H1 (cell line): ENCODE measurements around the gene ELOVL5. TPM values are rescaled to one million over a fixed set of nuclear protein-coding genes. Genes with fewer than 3 reads are reported as not detected.

Source experiments
- CTCF ChIA-PET: fragments of 300-600 bp; sonication (Branson Sonifier 250); formaldehyde crosslinking; loops from one replicate; lab custom pipeline; 2021; ENCODE audit not compliant: partially characterized antibody; lab: Charles Lee
- POLR2A ChIA-PET: fragments of 300-600 bp; sonication (Branson Sonifier 250); formaldehyde crosslinking; loops from one replicate; lab custom pipeline; 2021; ENCODE audit warnings: inconsistent platforms; ENCODE audit not compliant: partially characterized antibody; lab: Charles Lee
- DNase-seq, 2 experiments: peaks; one replicate each; pipeline versions ENCODE4 v3.0.0 to v3.0.0-alpha.2; 2010 to 2022; ENCODE audit warnings: low spot score in 2 of 2, low read depth in 1 of 2, mixed read lengths in 1 of 2
- FAIRE-seq: peaks from 2 replicates; lab custom pipeline; 2011; peaks lifted over from hg19 to GRCh38; lab: Jason Lieb, UNC
- H2AFZ ChIP-seq: 2 replicates; pipeline ENCODE4 v1.8.1; 2012; ENCODE audit warnings: low read length, inconsistent platforms
- H2AK5ac ChIP-seq: 2 replicates; pipeline ENCODE4 v1.6.1; 2013; ENCODE audit warnings: low read depth, low read length
- H2BK120ac ChIP-seq: replicated peaks from 2 replicates; pipeline ENCODE3; 2013; ENCODE audit warnings: low read depth, low read length, inconsistent platforms
- H2BK12ac ChIP-seq: 2 replicates; pipeline ENCODE4 v1.6.1; 2013; ENCODE audit warnings: low read depth, low read length
- H2BK15ac ChIP-seq: 2 replicates; pipeline ENCODE4 v1.6.1; 2013; ENCODE audit warnings: low read length
- H2BK20ac ChIP-seq: 2 replicates; pipeline ENCODE4 v1.6.1; 2013; ENCODE audit warnings: low read length
- H2BK5ac ChIP-seq: 2 replicates; pipeline ENCODE4 v1.6.1; 2013; ENCODE audit warnings: low read depth, low read length
- H3K14ac ChIP-seq: 2 replicates; pipeline ENCODE4 v1.6.1; 2013; ENCODE audit warnings: inconsistent platforms; ENCODE audit not compliant: insufficient read length
- H3K18ac ChIP-seq: 2 replicates; pipeline ENCODE4 v1.6.1; 2013; ENCODE audit warnings: low read length; ENCODE audit errors: extremely low read depth
- H3K23ac ChIP-seq: 2 replicates; pipeline ENCODE4 v1.6.1; 2013; ENCODE audit warnings: inconsistent platforms; ENCODE audit not compliant: insufficient read length
- H3K23me2 ChIP-seq: 2 replicates; pipeline ENCODE4 v1.6.1; 2013; ENCODE audit warnings: low read depth, low read length
- H3K27ac ChIP-seq: 2 replicates; pipeline ENCODE4 v1.6.1; 2011; ENCODE audit warnings: low read depth, low read length, inconsistent platforms
- H3K27me3 ChIP-seq, 4 experiments: replicated peaks in 1 of 4; 1 replicate in 1 of 4; 2 replicates in 3 of 4; pipeline versions ENCODE4 v1.6.1 to v1.8.1; 2011 to 2013; ENCODE audit warnings: low read length in 3 of 4, mild to moderate bottlenecking in 3 of 4, inconsistent platforms in 2 of 4, mixed read lengths in 2 of 4, moderate library complexity in 1 of 4; ENCODE audit not compliant: control insufficient read depth in 3 of 4, insufficient read depth in 3 of 4; ENCODE audit errors: extremely low read depth in 1 of 4
- H3K36me3 ChIP-seq, 4 experiments: 2 replicates each; pipeline versions ENCODE4 v1.6.1 to v1.8.1; 2011 to 2013; ENCODE audit warnings: mild to moderate bottlenecking in 4 of 4, low read length in 3 of 4, moderate library complexity in 2 of 4, control low read depth in 1 of 4, inconsistent platforms in 1 of 4; ENCODE audit not compliant: insufficient read depth in 4 of 4, control insufficient read depth in 2 of 4
- H3K4ac ChIP-seq: replicated peaks from 2 replicates; pipeline ENCODE3; 2013; ENCODE audit warnings: low read length, low read depth, mixed read lengths, inconsistent platforms; ENCODE audit not compliant: insufficient read length
- H3K4me1 ChIP-seq, 4 experiments: replicated peaks in 1 of 4; 1 replicate in 1 of 4; 2 replicates in 3 of 4; pipeline versions ENCODE4 v1.6.1 to v1.8.1; 2011 to 2013; ENCODE audit warnings: low read length in 3 of 4, inconsistent platforms in 2 of 4, mixed read lengths in 1 of 4; ENCODE audit not compliant: insufficient read depth in 4 of 4, control insufficient read depth in 3 of 4
- H3K4me2 ChIP-seq, 2 experiments: 2 replicates each; pipeline versions ENCODE4 v1.6.1 to v1.8.1; 2011 to 2013; ENCODE audit warnings: low read depth in 2 of 2, low read length in 2 of 2, control low read depth in 1 of 2, inconsistent platforms in 1 of 2, mild to moderate bottlenecking in 1 of 2; ENCODE audit not compliant: insufficient read depth in 1 of 2
- H3K4me3 ChIP-seq, 4 experiments: fragments of 200-600, 300-600 bp in 1 of 4; sonication (generic), shearing (Covaris generic), sonication (Bioruptor Twin) in 1 of 4; 2 replicates each; pipeline versions ENCODE4 v1.5.1 to v1.8.1; 2011 to 2016; ENCODE audit warnings: low read length in 4 of 4, low read depth in 3 of 4, control low read depth in 2 of 4, inconsistent platforms in 2 of 4, mild to moderate bottlenecking in 2 of 4, mixed read lengths in 1 of 4, moderate library complexity in 1 of 4; ENCODE audit not compliant: insufficient read depth in 2 of 4; ENCODE audit errors: extremely low read depth in 1 of 4
- H3K56ac ChIP-seq: replicated peaks from 2 replicates; pipeline ENCODE3; 2013; ENCODE audit warnings: low read depth, mild to moderate bottlenecking, mixed read lengths, low read length, inconsistent platforms; ENCODE audit not compliant: insufficient read length
- H3K79me1 ChIP-seq: 2 replicates; pipeline ENCODE4 v1.6.1; 2013; ENCODE audit warnings: low read depth, low read length, control low read depth
- H3K79me2 ChIP-seq, 2 experiments: 2 replicates each; pipeline versions ENCODE4 v1.6.1 to v1.8.1; 2012 to 2013; ENCODE audit warnings: low read length in 2 of 2, mild to moderate bottlenecking in 2 of 2, inconsistent platforms in 1 of 2; ENCODE audit not compliant: insufficient read depth in 2 of 2, control insufficient read depth in 1 of 2
- H3K9ac ChIP-seq, 4 experiments: replicated peaks in 1 of 4; 1 replicate in 1 of 4; 2 replicates in 3 of 4; pipeline versions ENCODE4 v1.6.1 to v1.8.1; 2011 to 2013; ENCODE audit warnings: low read depth in 3 of 4, low read length in 3 of 4, control low read depth in 2 of 4, mild to moderate bottlenecking in 2 of 4, moderate library complexity in 2 of 4, inconsistent platforms in 1 of 4; ENCODE audit errors: extremely low read depth in 1 of 4
- H3K9me3 ChIP-seq, 2 experiments: 2 replicates each; pipeline versions ENCODE4 v1.6.1 to v1.8.1; 2012 to 2013; ENCODE audit warnings: mild to moderate bottlenecking in 2 of 2, moderate library complexity in 2 of 2, control low read depth in 1 of 2, inconsistent platforms in 1 of 2, low read depth in 1 of 2, low read length in 1 of 2, mixed read lengths in 1 of 2; ENCODE audit not compliant: insufficient read depth in 2 of 2
- H4K20me1 ChIP-seq, 2 experiments: replicated peaks in 1 of 2; 2 replicates each; pipeline versions ENCODE3 to v1.8.1; 2011 to 2013; ENCODE audit warnings: inconsistent platforms in 2 of 2, low read length in 2 of 2, mild to moderate bottlenecking in 1 of 2; ENCODE audit not compliant: insufficient read depth in 2 of 2, control insufficient read depth in 1 of 2
- H4K5ac ChIP-seq: 2 replicates; pipeline ENCODE4 v1.6.1; 2013; ENCODE audit warnings: low read length, low read depth, mixed read lengths, inconsistent platforms; ENCODE audit not compliant: insufficient read length
- H4K8ac ChIP-seq: 2 replicates; pipeline ENCODE4 v1.8.0; 2013; ENCODE audit warnings: mild to moderate bottlenecking, moderate library complexity, low read length, inconsistent platforms; ENCODE audit not compliant: insufficient read depth; ENCODE audit errors: extremely low read depth
- H4K91ac ChIP-seq: replicated peaks from 2 replicates; pipeline ENCODE3; 2013; ENCODE audit warnings: low read length, mixed read lengths, inconsistent platforms; ENCODE audit not compliant: insufficient read length
- CREB1 ChIP-seq: IDR thresholded peaks from 2 replicates; pipeline ENCODE4 v1.6.1; 2012; ENCODE audit warnings: inconsistent platforms
- EP300 ChIP-seq, 2 experiments: IDR thresholded peaks; 1 replicate in 1 of 2; 2 replicates in 1 of 2; pipeline ENCODE4 v1.6.1; 2011 to 2012; ENCODE audit warnings: low read depth in 2 of 2, low read length in 2 of 2, mild to moderate bottlenecking in 2 of 2, borderline replicate concordance in 1 of 2, inconsistent platforms in 1 of 2, moderate library complexity in 1 of 2
- EZH2 ChIP-seq: fragments of 200-600 bp; sonication (generic); IDR thresholded peaks from 2 replicates; pipeline ENCODE4 v1.7.1; 2012; ENCODE audit warnings: low read depth, mild to moderate bottlenecking, moderate library complexity, low read length, inconsistent platforms; ENCODE audit not compliant: severe bottlenecking
- KDM4A ChIP-seq: IDR thresholded peaks from one replicate; pipeline ENCODE4 v1.7.1; 2012; ENCODE audit warnings: low read depth, mild to moderate bottlenecking, moderate library complexity, low read length, inconsistent platforms; ENCODE audit not compliant: severe bottlenecking
- NRF1 ChIP-seq: IDR thresholded peaks from 2 replicates; pipeline ENCODE4 v1.6.1; 2011; ENCODE audit warnings: mild to moderate bottlenecking, low read depth, low read length, improper control_type of control experiment
- SIX5 ChIP-seq: IDR thresholded peaks from 2 replicates; pipeline ENCODE4 v1.6.1; 2011; ENCODE audit warnings: mild to moderate bottlenecking, low read depth, low read length
- WGBS, 2 experiments: shearing (Covaris generic) in 1 of 2; methylation state at CpG; one replicate each; pipeline versions ENCODE4 v1.1.6 to v1.1.7; 2013 to 2015; ENCODE audit warnings: low lambda C conversion rate in 2 of 2, mixed read lengths in 2 of 2, inconsistent platforms in 1 of 2, low coverage in 1 of 2, missing lambda C conversion rate in 1 of 2; ENCODE audit not compliant: insufficient replicate concordance in 2 of 2, insufficient coverage in 1 of 2, insufficient read length in 1 of 2; ENCODE audit errors: extremely low coverage in 1 of 2, missing lambda C conversion rate in 1 of 2; 5-methylcytosine and 5-hydroxymethylcytosine counted together
- polyA plus RNA-seq, 7 experiments: library from polyadenylated mRNA; depleted of rRNA in 3 of 7; stranded (reverse) in 5 of 7; unstranded in 2 of 7; fragments of >200 nt in 5 of 7; fragments of 200-250 nt in 2 of 7; gene quantifications; 1 replicate in 5 of 7; 2 replicates in 1 of 7; 4 replicates in 1 of 7; pipeline versions ENCODE4 v1.2.1 to v1.2.3, GENCODE V29; 2011 to 2013; ENCODE audit warnings: missing spikeins in 2 of 7, mixed read lengths in 2 of 7
- total RNA-seq: library from RNA; stranded (reverse); fragmentation: NEBNext Ultra II Directional; extraction: Animal tissue kit (Norgen Biotek cat#: 25700); gene quantifications from 2 replicates; pipeline ENCODE4 v1.2.1, GENCODE V29; 2021
- TF ChIP-seq, protein P1 (sequence below): IDR thresholded peaks from 2 replicates; pipeline ENCODE4 v1.6.1; 2012; ENCODE audit warnings: low read length, inconsistent platforms

Gene ELOVL5
- total and polyA plus RNA-seq, 2 of the 8 experiments (the other 6 are each of a cell fraction or from before 2014, with no cell fraction given) = 113 to 156 TPM

DNA sequence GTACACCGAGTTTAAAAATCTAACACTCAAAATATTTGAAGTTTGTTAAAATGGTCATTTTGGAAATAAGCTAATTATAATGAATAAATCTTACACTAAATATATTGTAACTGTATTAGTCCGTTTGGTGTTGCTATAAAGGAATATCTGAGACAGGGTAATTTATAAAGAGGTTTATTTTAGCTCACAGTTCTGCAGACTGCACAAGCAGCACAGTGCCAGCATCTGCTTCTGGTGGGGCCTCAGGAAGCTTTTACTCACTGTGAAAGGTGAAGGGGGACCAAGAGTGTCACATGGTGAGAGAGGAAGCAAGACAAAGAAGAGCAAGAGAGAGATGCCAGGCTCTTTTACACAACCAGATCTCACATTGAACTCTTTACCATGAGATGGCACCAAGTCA is 17.1 kb downstream of the ELOVL5 start:
- Histone ChIP-seq H4K8ac (no peak overlapping the region), H2BK5ac (no peak overlapping the region), H3K14ac (no peak overlapping the region), H3K4me1 (peaks cover 2 to 15% (median 7%) of the 10 kb centered on the region in 4 experiments; a peak in 6 of 7 replicates), H3K27ac (no peak overlapping the region), H3K9me3 (no peaks in the 10 kb centered on the region), H3K79me1 (peaks cover 9% of the 10 kb centered on the region), H4K20me1 (peaks cover 20 to 36% of the 10 kb centered on the region in 2 experiments), H2BK20ac (no peak overlapping the region), H2AFZ (no peak overlapping the region), H4K5ac (no peak overlapping the region), H3K4ac (no peak overlapping the region), H2BK12ac (no peak overlapping the region), H3K4me2 (no peak overlapping the region), H3K18ac (no peak overlapping the region), H3K27me3 (no peaks in the 10 kb centered on the region), H2AK5ac (no peak overlapping the region), H3K4me3 (no peak overlapping the region), H3K23me2 (no peaks in the 10 kb centered on the region), H3K79me2 (peaks cover 25 to 100% of the 10 kb centered on the region in 2 experiments), H2BK15ac (no peak overlapping the region), H4K91ac (no peak overlapping the region), H3K36me3 (no peaks in the 10 kb centered on the region), H3K23ac (no peak overlapping the region), H3K9ac (no peak overlapping the region), H2BK120ac (no peak overlapping the region), H3K56ac (no peak overlapping the region)
- CTCF ChIA-PET = interaction anchor here (0.9 to 1.3 kb wide), 2 partner anchors 13 to 159 kb away, joined by 3 read pairs; no protein-coding TSS in a partner anchor
- FAIRE-seq (no peak), DNase-seq (no peak)
- POLR2A ChIA-PET = interaction anchor here (1.5 kb wide), 1 partner anchor 9 kb away, joined by 3 read pairs; no protein-coding TSS in a partner anchor
- WGBS, 2 experiments = 84% methylated on average over 2 of the region's 2 CpGs; no CpG with 5 or more reads in 1 of the 2 experiments
- TF ChIP-seq, protein P1, sequence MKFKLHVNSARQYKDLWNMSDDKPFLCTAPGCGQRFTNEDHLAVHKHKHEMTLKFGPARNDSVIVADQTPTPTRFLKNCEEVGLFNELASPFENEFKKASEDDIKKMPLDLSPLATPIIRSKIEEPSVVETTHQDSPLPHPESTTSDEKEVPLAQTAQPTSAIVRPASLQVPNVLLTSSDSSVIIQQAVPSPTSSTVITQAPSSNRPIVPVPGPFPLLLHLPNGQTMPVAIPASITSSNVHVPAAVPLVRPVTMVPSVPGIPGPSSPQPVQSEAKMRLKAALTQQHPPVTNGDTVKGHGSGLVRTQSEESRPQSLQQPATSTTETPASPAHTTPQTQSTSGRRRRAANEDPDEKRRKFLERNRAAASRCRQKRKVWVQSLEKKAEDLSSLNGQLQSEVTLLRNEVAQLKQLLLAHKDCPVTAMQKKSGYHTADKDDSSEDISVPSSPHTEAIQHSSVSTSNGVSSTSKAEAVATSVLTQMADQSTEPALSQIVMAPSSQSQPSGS = no peak
- no peak for TF ChIP-seq CREB1
- TF ChIP-seq EZH2 = no peak
- TF ChIP-seq KDM4A = no peak
- no peak for TF ChIP-seq NRF1
- no peak for TF ChIP-seq EP300 (IDR thresholded peaks at IDR 0.05; ENCODE audit: borderline replicate concordance in 1 of 2, low read depth in 2 of 2, low read length in 2 of 2)
- TF ChIP-seq SIX5 = no peak
